GM18508 (cell line): ENCODE data around the gene DCAF4.
"Not testable (repeated sequence)": the region's sequence is repeated elsewhere in the genome, so short reads cannot be mapped to it uniquely, and the experiment has no call there.

Experiments
- ATAC-seq: cut with Tn5 transposase; IDR thresholded peaks from one replicate; pipeline ENCODE4 v1.9.1; 2021; ENCODE audit warnings: moderate number of reproducible peaks; ENCODE audit not compliant: insufficient read depth, unreplicated experiment

The DCAF4 gene

DNA sequence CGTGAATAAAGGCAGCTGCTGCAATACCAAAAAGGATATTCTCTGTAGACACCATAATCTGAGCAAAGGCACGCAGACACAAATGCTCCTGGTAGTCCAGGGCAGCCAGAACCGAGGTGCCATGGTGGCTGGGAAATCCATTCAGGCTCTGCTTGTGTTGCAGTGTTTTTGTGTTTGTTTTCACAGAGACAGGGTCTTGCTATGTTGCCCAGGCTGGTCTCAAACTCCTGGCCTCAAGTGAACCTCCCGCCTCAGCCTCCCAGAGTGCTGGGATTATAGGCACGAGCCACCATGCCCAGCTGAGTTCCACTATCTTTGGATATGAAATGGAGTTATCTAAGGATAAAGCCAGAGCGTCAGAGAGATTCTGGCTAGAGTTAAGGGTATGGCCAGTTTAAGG, 39.8 kb downstream of the DCAF4 start:
- ATAC-seq, result no peak

DNA sequence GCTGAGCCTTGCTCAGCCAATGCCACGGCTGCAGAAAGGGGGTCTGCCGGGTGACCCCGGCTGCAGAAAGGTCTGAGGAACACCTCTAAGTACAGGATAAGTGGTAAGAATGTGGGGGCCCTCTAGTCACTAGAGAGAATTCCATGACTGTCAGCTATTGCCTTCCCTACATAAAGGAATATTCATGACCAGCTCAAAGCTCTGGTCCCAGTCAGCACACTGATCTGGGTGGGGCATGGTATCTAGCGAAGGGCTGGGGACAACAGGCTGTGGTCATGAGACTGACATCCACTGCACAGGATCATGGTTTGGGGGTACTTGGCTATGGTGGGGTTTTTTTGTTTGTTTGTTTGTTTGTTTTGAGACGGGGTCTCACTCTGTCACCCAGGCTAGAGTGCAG, 42.1 kb downstream of the DCAF4 start:
- no peak for ATAC-seq

DNA sequence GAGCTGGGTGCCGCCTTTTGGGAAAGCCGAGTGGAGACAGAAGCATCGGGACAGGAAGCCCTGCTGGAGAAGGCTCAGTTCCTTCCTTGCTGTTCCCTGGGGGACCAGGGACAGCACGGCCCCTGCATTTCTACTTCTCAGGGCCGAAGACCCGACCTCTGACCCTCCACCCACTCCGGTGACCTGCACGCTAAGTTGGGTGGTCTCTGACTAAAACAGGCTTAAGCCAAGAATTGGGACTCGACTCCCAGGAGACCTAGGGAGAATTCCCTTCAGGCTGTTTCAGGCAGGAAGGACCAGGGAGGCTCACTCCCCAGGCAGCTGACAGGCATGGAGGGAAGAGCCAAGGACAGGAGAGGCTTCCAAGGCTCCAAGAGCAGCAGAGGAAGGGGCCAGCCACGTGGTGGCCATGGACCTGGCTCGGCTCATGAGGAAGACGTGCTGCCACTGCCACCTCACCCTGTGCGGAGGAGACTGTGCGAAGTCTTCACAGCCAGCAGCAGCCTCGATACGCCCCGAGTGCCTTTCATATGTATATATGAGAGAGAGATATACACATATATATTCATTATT, 43.9 kb downstream of the DCAF4 start:
- ATAC-seq, result no peak

DNA sequence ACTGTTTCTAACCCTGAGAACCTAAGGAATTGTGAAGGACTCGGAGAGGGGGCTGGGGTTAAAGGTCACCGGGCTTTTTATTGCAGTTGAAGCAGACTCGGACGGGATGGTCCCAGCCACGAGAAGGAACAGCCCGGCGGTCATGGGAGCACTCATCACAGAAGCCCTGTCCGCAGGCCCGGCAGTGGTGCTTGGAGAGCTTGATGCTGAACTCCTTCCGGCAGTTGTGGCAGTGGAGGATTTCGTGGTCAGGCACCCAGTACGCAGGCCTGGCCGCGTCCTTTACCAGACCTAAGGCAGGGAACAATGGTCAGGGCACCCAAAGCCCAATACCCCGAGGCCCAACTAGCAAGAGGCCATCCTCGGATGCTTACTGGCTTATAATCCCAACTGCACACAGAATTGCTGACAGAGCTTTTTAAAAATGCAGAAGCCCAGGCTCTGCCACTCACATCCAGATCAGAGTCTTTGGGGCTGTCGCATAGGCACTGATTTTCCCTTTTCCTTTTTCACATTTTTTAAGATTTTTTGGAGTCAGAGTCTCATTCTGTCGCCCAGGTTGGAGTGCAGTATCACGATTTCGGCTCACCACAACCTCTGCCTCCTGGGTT, 44.7 kb downstream of the DCAF4 start:
- ATAC-seq, result no peak

DNA sequence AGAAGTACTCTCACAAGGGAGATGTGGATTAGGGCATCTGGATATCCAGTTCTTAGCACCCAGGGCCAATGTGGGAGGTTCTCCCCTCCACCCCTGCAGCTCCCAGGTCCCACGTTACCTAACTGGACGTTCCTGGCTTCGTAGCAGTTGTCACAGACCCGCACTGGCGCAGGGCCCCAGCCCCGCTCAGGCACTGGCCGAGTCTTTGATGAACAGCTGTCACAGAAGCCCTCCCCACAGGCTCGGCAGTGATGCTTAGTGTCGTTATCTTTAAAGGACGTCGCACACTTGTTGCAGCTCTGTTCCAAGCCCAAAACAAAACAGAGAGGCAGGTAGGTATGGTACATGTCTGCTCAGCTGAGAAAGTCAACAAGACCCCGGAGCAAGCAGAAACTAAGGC, 48.4 kb downstream of the DCAF4 start:
- no peak for ATAC-seq

DNA sequence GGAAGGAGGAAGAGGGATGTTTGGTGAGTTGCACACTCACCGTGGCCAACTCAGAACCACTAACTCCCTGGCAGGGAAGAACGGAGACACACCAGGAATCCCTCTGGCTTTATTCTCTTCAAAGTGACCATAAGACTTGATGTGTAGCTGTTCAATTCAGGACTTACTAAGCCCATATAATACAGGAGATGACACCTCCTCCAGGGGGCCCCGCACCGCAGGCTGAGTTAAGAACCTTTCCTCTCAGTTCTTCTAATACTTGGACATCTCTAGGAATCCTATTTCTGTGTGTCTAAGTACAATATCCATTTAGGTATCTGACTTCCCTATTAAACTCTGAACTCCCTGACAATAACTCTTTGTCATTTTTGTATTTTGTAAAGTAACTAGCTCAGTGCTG, 49.5 kb downstream of the DCAF4 start:
- no peak for ATAC-seq

DNA sequence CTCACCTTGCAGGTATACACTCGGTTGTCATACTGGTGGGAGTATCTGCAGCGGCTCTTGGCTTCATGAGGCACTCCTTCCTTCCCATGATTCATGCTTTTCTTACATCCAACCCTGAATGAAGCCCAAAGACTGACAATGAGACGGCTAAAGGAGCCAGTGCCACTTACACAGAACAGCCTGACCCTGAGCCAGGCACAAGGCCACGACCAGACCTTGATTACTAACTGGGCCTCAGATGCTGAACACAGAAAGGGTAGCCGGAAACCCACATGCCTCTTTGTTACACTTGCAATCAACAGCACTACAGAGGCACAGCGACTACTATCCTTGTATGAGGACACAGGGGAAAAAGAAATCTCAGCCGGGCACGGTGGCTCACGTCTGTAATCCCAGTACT, 52.6 kb downstream of the DCAF4 start:
- ATAC-seq, result no peak

DNA sequence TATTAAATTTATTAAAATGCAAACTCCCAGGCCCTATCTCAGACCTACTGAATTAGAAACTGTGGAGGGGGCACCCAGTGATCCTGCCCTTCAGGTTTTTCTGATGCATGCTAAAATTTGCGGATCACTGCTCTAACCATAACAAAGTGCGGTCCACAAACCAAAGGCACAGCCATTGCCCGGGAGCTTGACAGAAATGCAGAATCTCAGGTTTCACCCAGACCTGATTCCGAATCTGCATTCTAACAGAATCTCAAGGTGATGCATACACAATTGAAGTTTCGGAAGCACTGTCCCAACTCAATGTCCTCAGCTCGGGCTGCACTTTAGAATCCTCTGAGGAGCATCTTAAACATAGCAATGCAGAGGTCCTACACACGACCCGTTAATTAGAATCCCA, 54.6 kb downstream of the DCAF4 start:
- no peak for ATAC-seq

DNA sequence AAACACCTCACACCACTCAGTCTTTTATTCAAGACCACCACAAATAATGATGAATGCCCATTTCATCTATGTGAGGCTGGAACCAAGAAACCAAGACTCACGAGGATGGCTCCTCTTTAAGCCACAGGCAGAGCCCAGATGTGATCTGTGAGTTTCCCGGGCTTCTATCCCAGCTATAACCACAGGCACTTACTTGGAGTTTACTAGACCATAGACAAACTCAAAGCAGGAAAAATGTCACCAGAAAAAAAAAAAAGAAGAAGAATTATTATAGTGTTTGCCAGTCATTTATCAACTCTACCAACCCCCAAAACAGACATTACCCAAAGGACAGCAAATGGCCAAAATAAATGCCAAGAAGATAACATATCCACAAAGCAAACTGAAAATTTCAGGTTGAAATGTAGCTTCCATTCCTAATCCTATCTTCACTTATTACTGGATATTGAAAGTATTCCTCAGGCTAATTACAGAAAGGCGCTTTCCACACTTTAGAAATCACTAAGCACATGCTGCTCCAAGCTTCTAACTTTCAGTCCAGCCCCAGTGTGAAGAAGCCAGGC, 56.0 kb downstream of the DCAF4 start:
- no peak for ATAC-seq

DNA sequence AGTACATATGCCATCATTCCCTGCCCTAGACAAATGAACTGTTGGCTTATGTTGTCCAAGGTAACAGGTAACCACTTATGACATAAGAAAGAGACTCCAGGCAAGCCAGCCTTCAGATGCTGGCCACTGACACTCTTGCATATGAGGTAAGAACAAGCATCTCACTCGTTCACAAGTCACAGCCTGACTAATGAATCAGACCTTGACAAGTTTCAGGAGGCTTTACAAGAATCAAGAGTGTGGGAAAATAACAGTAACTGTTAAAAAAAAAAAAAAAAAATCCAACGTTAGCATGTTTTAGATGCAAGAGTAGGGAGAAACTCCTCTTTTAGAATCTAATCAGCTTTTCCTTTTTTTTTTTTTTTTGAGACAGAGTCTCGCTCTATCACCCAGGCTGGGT, 60.0 kb downstream of the DCAF4 start:
- ATAC-seq, result no peak

DNA sequence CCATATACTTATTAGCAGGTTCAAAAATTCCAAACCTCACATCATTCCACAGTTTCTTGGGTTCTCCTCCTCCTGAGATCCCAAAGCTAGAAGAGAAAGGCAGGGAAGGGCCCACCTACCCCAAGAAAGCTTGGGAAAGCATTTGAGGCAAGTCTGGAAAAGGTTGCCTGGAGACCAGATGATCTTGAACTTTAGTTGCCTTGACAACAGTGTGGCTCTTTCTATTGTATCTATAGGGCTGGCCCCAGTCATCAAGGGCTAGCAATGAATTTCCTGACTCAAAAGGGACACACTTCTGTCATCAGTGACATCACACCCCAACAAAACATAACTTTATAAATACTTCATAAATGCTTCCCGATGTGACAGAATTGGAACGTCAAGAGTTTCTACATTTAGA, 60.6 kb downstream of the DCAF4 start:
- no peak for ATAC-seq

DNA sequence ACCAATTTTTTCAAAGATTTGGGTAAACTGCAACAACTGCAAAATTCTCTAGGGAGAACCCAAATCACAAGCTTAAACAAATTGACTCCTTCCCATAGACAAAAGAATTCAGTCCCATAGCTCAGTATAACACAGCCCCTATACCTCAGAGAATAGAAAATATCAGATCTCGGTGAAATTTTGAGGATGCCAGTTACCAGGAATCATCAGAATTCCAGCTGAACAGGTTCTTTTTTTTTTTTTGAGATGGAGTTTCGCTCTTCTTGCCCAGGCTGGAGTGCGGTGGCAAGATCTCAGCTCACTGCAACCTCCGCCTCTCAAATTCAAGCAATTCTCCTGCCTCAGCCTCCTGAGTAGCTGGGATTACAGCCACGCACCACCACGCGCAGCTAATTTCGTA, 63.9 kb downstream of the DCAF4 start:
- no peak for ATAC-seq

DNA sequence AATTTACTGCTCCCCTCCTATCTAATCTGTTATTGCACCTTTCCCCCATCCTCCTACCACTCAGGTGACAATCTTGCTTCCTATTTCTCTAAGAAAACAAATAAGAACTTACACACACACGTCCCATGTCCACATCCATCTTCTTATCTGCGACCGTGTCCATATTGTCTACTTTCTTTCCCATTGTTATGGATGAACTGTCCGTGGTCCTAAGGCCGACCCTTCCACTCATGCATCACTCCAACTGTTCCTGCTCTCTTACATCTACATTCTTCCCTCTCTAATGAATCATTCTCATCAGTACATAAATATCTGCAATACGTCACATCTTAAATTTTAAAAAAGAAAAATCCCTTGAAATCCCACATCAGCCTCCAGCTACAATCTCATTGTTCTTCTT, 70.7 kb downstream of the DCAF4 start:
- no peak for ATAC-seq

DNA sequence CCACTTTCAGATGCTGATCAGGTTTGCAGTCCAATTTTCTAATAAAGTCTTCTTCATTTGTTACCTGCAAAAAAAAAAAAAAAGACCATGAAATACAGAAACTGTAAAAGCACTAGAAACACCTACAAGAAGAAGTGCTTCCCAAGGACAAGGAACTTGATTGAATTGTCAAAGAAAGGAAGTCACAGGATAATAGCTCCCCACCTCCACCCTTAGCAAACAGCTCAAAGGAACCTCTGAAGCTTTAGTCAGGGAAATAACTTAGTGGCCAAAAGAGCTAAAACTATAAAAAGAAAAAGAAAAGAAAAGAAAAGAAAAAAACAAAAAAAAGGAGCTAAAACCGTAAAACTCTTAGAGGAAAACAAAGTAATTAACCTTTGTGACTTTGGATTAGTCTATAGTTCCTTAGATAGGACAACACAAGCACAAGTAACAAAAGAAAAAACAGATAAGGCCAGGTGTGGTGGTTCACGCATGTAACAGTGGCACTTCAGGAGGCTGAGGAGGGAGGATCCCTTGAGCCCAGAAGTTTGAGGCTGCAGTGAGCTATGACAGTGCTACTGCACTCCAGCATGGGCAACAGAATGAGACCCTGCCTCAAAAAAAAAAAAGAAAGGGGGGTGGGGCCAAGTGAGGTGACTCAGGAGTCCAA, 72.1 kb downstream of the DCAF4 start:
- no peak for ATAC-seq

DNA sequence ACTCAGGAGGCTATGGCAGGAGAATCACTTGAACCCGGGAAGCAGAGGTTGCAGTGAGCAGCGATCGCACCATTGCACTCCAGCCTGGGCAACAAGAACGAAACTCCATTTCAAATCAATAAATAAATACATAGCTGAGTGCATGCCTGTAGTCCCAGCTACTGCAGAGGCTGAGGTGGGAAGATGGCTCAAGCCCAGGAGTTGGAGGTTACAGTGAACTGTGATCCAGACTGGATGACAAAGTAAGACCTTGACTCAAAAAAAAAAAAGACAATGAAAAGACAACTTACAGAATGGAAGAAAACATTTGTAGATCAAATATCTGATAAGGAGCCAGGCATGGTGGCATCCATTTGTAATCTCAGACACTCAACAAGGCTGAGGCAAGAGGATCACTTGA, 73.1 kb downstream of the DCAF4 start:
- ATAC-seq, result no peak

DNA sequence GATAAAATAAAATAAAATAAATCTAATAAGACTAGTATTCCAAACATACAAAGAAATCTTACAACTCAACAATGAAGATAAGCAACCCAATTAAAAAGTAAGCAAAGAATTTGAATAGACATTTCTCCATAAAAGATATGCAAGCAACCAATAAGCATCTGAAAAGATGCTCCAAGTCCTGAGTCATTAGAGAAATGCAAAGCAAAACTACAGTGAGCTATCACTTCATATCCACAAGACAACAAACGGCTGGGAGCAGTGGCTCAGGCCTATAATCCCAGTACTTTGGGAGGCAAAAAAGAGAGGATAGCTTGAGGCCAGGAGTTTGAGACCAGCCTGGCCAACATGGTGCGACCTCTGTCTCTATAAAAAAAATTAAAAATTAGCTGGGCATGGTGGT, 73.8 kb downstream of the DCAF4 start:
- ATAC-seq, result no peak

DNA sequence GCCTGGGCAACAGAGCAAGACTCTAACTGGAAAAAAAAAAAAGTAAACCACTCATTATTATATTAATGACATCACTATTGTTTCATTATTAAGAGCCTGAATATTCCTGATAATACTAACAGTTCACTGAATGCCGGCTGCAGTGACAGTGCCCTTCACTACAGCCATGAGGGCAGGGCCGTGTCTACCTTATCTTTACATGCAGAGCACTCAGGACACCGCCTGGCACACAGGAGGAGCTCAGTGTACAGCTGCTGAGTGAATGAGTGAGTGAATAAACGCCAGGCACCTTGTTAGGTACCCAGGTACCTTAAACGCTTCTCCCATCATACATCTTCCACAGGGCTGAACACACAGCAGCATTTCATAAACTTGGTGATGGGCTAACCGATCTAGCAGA, 77.4 kb downstream of the DCAF4 start:
- no peak for ATAC-seq

DNA sequence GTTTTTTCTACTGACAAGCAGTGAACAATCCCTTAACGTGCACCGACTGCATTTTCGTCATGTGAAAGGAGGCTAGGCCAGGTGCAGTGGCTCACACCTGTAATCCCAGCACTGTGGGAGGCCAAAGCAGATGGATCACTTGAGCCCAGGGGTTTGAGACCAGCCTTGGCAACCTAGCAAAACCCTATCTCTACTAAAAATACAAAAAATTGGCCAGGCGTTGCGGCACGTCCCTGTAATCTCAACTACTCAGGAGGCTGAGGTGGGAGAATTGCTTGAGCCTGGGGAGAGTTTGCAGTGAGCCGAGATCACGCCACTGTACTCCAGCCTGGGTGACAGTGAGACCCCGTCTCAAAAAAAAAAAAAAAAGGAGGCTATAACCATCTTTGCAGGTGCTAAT, 78.4 kb downstream of the DCAF4 start:
- not testable (repeated sequence) for ATAC-seq

DNA sequence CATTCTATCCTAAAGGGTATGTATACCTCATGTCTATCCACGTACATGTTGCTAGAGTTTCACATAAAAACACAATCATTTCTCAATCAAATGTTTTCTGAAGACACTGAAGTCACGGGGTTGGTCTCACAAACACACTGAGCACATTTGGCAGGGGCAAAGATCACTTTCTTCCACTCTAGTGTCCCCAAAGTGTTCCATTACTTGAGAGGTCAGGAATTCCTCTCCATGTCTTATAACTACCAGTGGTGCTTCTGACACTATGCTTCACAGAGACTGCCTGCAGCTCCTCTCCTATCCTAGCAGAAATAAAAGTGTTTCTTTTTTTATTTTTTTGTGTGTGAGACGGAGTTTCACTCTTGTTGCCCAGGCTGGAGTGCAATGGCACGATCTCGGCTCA, 81.6 kb downstream of the DCAF4 start:
- no peak for ATAC-seq

DNA sequence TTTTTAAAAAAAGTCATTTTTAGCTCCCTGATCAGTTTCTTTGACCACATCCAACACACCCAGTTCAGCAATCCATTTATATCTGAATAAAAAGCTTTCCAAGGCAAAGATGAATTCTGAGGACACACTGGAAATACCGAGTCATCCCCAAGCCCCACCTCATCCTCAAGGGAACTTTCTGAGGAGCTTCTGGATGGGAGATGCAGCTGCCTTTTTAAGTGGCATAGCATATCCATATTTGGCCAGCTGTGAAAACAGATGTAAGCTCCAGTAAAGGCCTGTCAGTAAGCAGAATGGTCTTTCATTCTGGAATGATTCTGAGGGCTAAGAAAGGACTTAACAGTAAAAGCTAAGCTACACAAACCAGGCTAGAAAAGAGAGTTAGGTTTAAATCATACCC, 82.2 kb downstream of the DCAF4 start:
- ATAC-seq, result no peak
